NB4 (cell line): ENCODE data around the gene BTBD9.

Experiments used
- DNase-seq: peaks from one replicate; pipeline ENCODE4 v3.0.0; 2010; ENCODE audit warnings: low read depth
- H3K4me3 ChIP-seq: one replicate; pipeline ENCODE4 v1.5.1; 2011; ENCODE audit warnings: mild to moderate bottlenecking, low read depth, low read length, moderate library complexity
- MAX ChIP-seq: IDR thresholded peaks from 2 replicates; pipeline ENCODE4 v1.6.1; 2011; ENCODE audit warnings: low read depth, low read length
- MYC ChIP-seq: IDR thresholded peaks from 2 replicates; pipeline ENCODE4 v1.6.1; 2011; ENCODE audit warnings: low read depth, low read length
- POLR2A ChIP-seq: IDR thresholded peaks from 2 replicates; pipeline ENCODE4 v1.6.1; 2011; ENCODE audit warnings: mild to moderate bottlenecking; ENCODE audit not compliant: insufficient read length; ENCODE audit errors: extremely low read depth
- TF ChIP-seq, protein P1 (sequence below): IDR thresholded peaks from one replicate; pipeline ENCODE4 v1.5.1; 2012; ENCODE audit warnings: low read depth, low read length

Gene BTBD9

DNA sequence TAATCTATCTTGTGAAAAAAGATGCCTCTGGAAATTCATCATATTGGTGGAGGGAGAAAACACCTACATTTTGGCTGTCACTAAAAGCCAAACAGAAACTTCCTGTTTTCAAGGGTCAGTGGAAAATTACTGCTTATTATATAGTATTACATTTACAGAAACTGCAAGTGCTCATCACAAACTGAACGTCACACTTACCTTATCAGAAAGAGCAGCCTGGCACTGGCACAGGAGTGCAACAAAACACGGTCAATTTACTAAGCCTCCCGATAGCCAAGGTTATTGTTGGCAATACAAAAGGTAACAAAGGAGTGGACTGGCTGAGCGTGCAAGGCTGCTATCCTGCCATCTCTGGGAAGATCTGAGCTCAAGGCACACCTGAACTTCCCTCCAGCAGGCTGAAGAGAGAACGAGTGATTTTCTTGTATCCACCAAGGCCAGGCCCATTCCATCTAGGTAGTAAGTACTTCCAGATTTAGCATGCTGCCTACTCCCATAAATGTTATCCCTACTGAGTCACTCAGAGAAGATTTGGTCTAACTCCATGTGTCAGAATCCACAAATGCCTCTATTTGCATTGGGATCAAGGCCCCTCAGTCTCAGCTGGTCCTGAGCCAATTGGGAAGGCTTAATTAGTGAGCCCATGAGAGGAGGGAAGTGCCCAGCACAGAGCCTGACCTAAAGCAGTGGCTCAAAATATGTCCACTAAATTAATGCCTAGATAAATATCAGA is 399.8 kb downstream of the BTBD9 start:
- no peak overlapping the region for H3K4me3 ChIP-seq
- TF ChIP-seq, protein P1, sequence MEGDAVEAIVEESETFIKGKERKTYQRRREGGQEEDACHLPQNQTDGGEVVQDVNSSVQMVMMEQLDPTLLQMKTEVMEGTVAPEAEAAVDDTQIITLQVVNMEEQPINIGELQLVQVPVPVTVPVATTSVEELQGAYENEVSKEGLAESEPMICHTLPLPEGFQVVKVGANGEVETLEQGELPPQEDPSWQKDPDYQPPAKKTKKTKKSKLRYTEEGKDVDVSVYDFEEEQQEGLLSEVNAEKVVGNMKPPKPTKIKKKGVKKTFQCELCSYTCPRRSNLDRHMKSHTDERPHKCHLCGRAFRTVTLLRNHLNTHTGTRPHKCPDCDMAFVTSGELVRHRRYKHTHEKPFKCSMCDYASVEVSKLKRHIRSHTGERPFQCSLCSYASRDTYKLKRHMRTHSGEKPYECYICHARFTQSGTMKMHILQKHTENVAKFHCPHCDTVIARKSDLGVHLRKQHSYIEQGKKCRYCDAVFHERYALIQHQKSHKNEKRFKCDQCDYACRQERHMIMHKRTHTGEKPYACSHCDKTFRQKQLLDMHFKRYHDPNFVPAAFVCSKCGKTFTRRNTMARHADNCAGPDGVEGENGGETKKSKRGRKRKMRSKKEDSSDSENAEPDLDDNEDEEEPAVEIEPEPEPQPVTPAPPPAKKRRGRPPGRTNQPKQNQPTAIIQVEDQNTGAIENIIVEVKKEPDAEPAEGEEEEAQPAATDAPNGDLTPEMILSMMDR = no peak
- no peak for TF ChIP-seq MAX
- no peak for TF ChIP-seq POLR2A
- no peak for TF ChIP-seq MYC
- DNase-seq = no peak

DNA sequence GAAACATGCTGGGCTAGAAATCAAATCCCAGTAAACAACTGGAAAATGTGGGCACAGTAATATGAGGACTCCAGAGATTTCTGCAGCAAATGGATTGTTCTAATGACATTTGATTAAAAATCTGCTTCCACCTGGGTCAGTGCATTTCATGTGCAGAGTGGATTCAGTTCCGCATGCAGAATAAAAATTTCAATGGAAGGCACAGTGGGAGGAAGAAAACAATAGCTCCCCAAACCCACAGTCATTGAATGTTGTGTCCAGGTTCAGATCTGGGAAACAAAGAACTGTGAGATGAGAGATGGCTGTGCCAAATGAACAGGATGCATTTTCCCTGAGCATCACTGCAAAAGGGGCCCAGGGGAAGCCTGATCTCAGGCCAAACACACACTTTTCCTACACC is 403.1 kb downstream of the BTBD9 start:
- TF ChIP-seq MYC = no peak
- TF ChIP-seq MAX = no peak
- no peak for DNase-seq
- no peak overlapping the region for H3K4me3 ChIP-seq

GRCh38 chr6:38234934-38235682 is 404.6 kb downstream of the BTBD9 start:
- H3K4me3 ChIP-seq = no peak overlapping the region
- no peak for TF ChIP-seq MAX
- no peak for DNase-seq

DNA sequence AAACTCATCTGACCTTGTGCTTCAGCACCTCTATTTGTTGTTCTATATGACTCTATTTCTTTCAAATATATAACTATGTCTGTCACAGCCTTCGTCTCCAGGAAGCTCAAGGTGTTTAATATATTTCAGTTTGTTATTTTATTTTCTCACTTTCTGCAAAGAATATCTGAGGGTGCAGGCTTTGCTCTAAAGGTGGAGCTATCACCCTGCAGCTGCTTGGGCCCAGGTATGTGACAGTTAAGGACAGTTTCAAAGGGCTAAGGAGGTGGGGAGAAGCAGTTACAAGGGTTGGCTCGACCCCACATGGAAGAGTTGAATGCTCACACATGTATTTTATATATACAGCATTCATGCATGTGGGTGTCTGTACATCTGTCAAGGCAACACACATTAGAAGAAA is 405.6 kb downstream of the BTBD9 start:
- H3K4me3 ChIP-seq = no peak overlapping the region
- TF ChIP-seq MAX (no peak), MYC (no peak)
- DNase-seq = no peak

- TF ChIP-seq, protein P1 = no peak
- TF ChIP-seq MAX = no peak
- no peak for TF ChIP-seq MYC
- TF ChIP-seq POLR2A = no peak
- H3K4me3 ChIP-seq = no peak overlapping the region
- no peak for DNase-seq
Measured at GRCh38 chr6:38233161-38233791, 406.5 kb downstream of the BTBD9 start.

GRCh38 chr6:38225766-38226165 is 414.0 kb downstream of the BTBD9 start:
- H3K4me3 ChIP-seq = no peak overlapping the region
- no peak for DNase-seq
- no peak for TF ChIP-seq MYC
- TF ChIP-seq POLR2A = no peak
- TF ChIP-seq MAX = no peak
- TF ChIP-seq, protein P1 = no peak

GRCh38 chr6:38221251-38221650 is 418.5 kb downstream of the BTBD9 start:
- DNase-seq = no peak
- TF ChIP-seq MYC = no peak
- no peak for TF ChIP-seq MAX
- TF ChIP-seq POLR2A = no peak
- TF ChIP-seq, protein P1 = no peak
- no peak overlapping the region for H3K4me3 ChIP-seq
